IPS-NIHi7 (cell line): ENCODE data around the gene CADM1.

Experiments
- DNase-seq: peaks from one replicate; pipeline ENCODE4 v3.0.0; 2012; ENCODE audit warnings: mixed read lengths; ENCODE audit errors: extremely low spot score

The CADM1 gene

GRCh38 chr11:115279813-115280761 is 224.1 kb downstream of the CADM1 start:
- no peak for DNase-seq

GRCh38 chr11:115276799-115277198 is 227.4 kb downstream of the CADM1 start:
- DNase-seq = no peak

- no peak for DNase-seq
Observed at GRCh38 chr11:115276191-115276590, 228.0 kb downstream of the CADM1 start.

DNA sequence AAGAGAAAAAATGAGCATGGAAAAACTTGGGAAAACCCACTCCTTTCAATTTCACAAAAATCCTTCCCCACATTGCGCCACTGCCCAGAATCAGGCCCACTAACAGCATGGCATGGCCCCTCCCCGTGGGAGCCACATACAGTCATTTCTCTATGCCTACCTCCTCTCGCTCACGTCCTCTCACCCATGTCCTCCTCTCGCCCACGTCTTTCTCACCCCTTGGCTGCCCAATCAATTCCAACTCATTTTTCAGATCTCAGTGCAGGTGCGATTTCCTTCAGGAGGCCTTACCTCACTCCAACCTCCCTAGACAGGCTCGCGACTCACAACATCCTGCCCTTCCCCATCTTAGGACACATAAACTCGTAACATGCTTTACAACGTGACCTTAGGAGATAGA is 229.2 kb downstream of the CADM1 start:
- no peak for DNase-seq

- DNase-seq = no peak
Observed at GRCh38 chr11:115272925-115273324, 231.3 kb downstream of the CADM1 start.

GRCh38 chr11:115271643-115272042 is 232.6 kb downstream of the CADM1 start:
- no peak for DNase-seq

- DNase-seq = no peak
Observed at GRCh38 chr11:115269191-115269950, 234.8 kb downstream of the CADM1 start.

- DNase-seq = no peak
Observed at GRCh38 chr11:115267871-115268270, 236.3 kb downstream of the CADM1 start.

- DNase-seq = no peak
Observed at GRCh38 chr11:115267238-115267781, 236.9 kb downstream of the CADM1 start.

- no peak for DNase-seq
Observed at GRCh38 chr11:115266066-115266639, 238.1 kb downstream of the CADM1 start.

GRCh38 chr11:115263799-115264656 is 240.2 kb downstream of the CADM1 start:
- DNase-seq = no peak

GRCh38 chr11:115258216-115258615 is 246.0 kb downstream of the CADM1 start:
- no peak for DNase-seq

DNA sequence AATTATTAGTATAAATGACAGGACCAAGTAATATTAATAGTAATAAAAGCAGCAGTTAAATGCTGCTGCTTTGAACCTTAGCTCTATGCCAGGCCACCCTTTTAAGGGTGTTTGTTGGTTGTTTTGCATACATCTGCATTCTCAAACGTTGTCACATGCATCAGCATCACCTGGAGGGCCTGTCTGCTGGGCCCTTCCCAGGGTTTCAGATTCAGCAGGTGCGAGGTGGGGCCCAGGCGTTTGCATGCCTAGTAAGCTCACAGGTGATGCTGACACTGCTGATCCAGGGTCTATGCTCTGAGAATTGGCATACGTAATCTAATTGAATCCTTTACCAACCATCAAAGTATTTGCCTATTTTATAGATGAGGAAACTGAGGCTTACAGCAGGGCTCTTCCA is 246.5 kb downstream of the CADM1 start:
- peak; percentile 51 for DNase-seq

- DNase-seq = no peak
Observed at GRCh38 chr11:115257270-115257669, 246.9 kb downstream of the CADM1 start.

- DNase-seq = peak; percentile 59
Observed at GRCh38 chr11:115256397-115257197, 247.6 kb downstream of the CADM1 start.

- DNase-seq = no peak
Observed at GRCh38 chr11:115255006-115255762, 249.0 kb downstream of the CADM1 start.

- DNase-seq = no peak
Observed at GRCh38 chr11:115251126-115251525, 253.1 kb downstream of the CADM1 start.

GRCh38 chr11:115249061-115249578 is 255.1 kb downstream of the CADM1 start:
- no peak for DNase-seq

DNA sequence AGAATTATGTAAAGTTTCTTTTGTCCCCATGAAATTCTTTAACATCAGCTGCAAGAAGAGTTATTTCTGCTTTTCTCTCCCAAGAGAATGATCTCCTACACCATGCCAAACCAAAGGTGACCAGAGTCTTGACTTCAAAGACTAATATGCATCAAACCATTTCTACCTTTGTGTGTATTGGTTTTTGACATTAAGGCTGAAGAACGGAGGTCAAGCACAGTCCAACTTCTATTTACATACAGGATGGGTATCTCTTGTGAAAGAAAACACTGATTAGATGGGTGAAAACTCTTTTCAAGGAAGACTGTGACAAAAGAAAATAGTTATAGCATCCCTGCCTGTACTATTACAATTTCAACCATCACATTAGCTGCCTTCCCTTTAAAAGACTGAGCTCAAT is 256.3 kb downstream of the CADM1 start:
- DNase-seq = no peak
